ENCODE measurements around the gene MCF2L. TPM values are rescaled to one million over a fixed set of nuclear protein-coding genes. Genes with fewer than 3 reads are reported as not detected.

Gene MCF2L
- total and polyA plus RNA-seq, 10 of the 15 experiments (the other 5 are each of a cell fraction or from before 2014, with no cell fraction given): 0.06 to 1.1 (median 0.21) TPM; not detected in 2

GRCh38 chr13:113072376-113072775 lies 103.4 kb downstream of the MCF2L start:
- ChIA-PET POLR2A (interaction anchor here (0.6 kb wide), 1 partner anchor 185 kb away, joined by 4 read pairs; no protein-coding TSS in a partner anchor), CTCF (no interaction called here), RAD21 (ENCODE audit: unreplicated experiment) (no interaction called here), SMC1A (ENCODE audit: uncharacterized antibody, unreplicated experiment) (no interaction called here)
- FAIRE-seq (no peak), ATAC-seq (no peak), DNase-seq (ENCODE audit: low read depth, low spot score) (no peak)
- BruUV-seq (replicated peaks): no TSS peak
- H3K9ac ChIP-seq (ENCODE audit: control insufficient read depth, insufficient read depth, low read length): no peak overlapping the region
- no peak for TF ChIP-seq FOXM1 (IDR thresholded peaks at IDR 0.05; ENCODE audit: low read depth, low read length)
- H3K36me3 ChIP-seq (ENCODE audit: control insufficient read depth in 2 of 2, insufficient read depth in 2 of 2, low read length in 1 of 2): no peaks in the 10 kb centered on the region
- H3K4me3 ChIP-seq: no peak overlapping the region
- H3K27me3 ChIP-seq (replicated peaks in 1 of 2; ENCODE audit: control insufficient read depth in 2 of 2, insufficient read depth in 2 of 2, low read length in 1 of 2): no peaks in the 10 kb centered on the region
- H3K79me2 ChIP-seq (ENCODE audit: control insufficient read depth, insufficient read depth, low read length): no peaks in the 10 kb centered on the region
- H3K4me1 ChIP-seq (ENCODE audit: control insufficient read depth, insufficient read depth, low read length): no peaks in the 10 kb centered on the region
- 47% methylated on average over 3 of the region's 3 CpGs for WGBS (ENCODE audit: insufficient coverage, insufficient replicate concordance, low lambda C conversion rate, missing lambda C conversion rate)
- H4K20me1 ChIP-seq (ENCODE audit: control insufficient read depth, insufficient read depth): no peaks in the 10 kb centered on the region
- H3K9me3 ChIP-seq (replicated peaks; ENCODE audit: control insufficient read depth, insufficient read depth, low read length): no peaks in the 10 kb centered on the region
- H3K4me2 ChIP-seq (ENCODE audit: control insufficient read depth, insufficient read depth): no peak overlapping the region
- in situ Hi-C loops (cut with MboI) (no loop called here), intact Hi-C loops (cut with micrococcal nuclease; ENCODE audit: unreplicated experiment) (no loop called here)
- no peak overlapping the region for H3K27ac ChIP-seq (ENCODE audit: control insufficient read depth, insufficient read depth)
- no peak overlapping the region for H2AFZ ChIP-seq (ENCODE audit: control insufficient read depth, low read depth, low read length)

- no peaks in the 10 kb centered on the region for H3K36me3 ChIP-seq (ENCODE audit: control insufficient read depth in 2 of 2, insufficient read depth in 2 of 2, low read length in 1 of 2)
- TF ChIP-seq, protein P1, sequence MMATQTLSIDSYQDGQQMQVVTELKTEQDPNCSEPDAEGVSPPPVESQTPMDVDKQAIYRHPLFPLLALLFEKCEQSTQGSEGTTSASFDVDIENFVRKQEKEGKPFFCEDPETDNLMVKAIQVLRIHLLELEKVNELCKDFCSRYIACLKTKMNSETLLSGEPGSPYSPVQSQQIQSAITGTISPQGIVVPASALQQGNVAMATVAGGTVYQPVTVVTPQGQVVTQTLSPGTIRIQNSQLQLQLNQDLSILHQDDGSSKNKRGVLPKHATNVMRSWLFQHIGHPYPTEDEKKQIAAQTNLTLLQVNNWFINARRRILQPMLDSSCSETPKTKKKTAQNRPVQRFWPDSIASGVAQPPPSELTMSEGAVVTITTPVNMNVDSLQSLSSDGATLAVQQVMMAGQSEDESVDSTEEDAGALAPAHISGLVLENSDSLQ (IDR thresholded peaks at IDR 0.05): no peak
- TF ChIP-seq SMAD1 (IDR thresholded peaks at IDR 0.05; ENCODE audit: low read depth, partially characterized antibody): no peak
- no peak for TF ChIP-seq SUPT20H (IDR thresholded peaks at IDR 0.05; ENCODE audit: borderline replicate concordance, control insufficient read depth, low read depth, low read length)
- TF ChIP-seq SIX5 (IDR thresholded peaks at IDR 0.05; ENCODE audit: low read depth, low read length, severe bottlenecking): no peak
- TF ChIP-seq, protein P2, sequence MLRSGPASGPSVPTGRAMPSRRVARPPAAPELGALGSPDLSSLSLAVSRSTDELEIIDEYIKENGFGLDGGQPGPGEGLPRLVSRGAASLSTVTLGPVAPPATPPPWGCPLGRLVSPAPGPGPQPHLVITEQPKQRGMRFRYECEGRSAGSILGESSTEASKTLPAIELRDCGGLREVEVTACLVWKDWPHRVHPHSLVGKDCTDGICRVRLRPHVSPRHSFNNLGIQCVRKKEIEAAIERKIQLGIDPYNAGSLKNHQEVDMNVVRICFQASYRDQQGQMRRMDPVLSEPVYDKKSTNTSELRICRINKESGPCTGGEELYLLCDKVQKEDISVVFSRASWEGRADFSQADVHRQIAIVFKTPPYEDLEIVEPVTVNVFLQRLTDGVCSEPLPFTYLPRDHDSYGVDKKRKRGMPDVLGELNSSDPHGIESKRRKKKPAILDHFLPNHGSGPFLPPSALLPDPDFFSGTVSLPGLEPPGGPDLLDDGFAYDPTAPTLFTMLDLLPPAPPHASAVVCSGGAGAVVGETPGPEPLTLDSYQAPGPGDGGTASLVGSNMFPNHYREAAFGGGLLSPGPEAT (IDR thresholded peaks at IDR 0.05; ENCODE audit: low read depth): no peak
- TF ChIP-seq ZNF384 (IDR thresholded peaks at IDR 0.05; ENCODE audit: borderline replicate concordance, low read depth, low read length): no peak
- no peak for TF ChIP-seq CBX5 (IDR thresholded peaks at IDR 0.05; ENCODE audit: low read depth)
- TF ChIP-seq PAX5 (IDR thresholded peaks at IDR 0.05; ENCODE audit: borderline replicate concordance, low read depth, low read length): no peak
- no peak for TF ChIP-seq BCLAF1 (IDR thresholded peaks at IDR 0.05)
- no peak for TF ChIP-seq JUNB (IDR thresholded peaks at IDR 0.05)
- no peak for TF ChIP-seq ZZZ3 (IDR thresholded peaks at IDR 0.05; ENCODE audit: control insufficient read depth, insufficient read length, low read depth)
- TF ChIP-seq CBX3 (IDR thresholded peaks at IDR 0.05; ENCODE audit: borderline replicate concordance, low read depth): no peak
These were observed 104.9 kb downstream of the MCF2L start for GRCh38 chr13:113073942-113074341.

More at GRCh38 chr13:113073942-113074341, 104.9 kb downstream of the MCF2L start:
- Histone ChIP-seq H3K9me3 (replicated peaks; ENCODE audit: control insufficient read depth, insufficient read depth, low read length) (no peaks in the 10 kb centered on the region), H3K9ac (ENCODE audit: control insufficient read depth, insufficient read depth, low read length) (no peak overlapping the region), H3K79me2 (ENCODE audit: control insufficient read depth, insufficient read depth, low read length) (no peaks in the 10 kb centered on the region), H3K27me3 (replicated peaks in 1 of 2; ENCODE audit: control insufficient read depth in 2 of 2, insufficient read depth in 2 of 2, low read length in 1 of 2) (no peaks in the 10 kb centered on the region), H3K4me2 (ENCODE audit: control insufficient read depth, insufficient read depth) (no peak overlapping the region), H3K4me3 (no peak overlapping the region), H4K20me1 (ENCODE audit: control insufficient read depth, insufficient read depth) (no peaks in the 10 kb centered on the region), H3K4me1 (ENCODE audit: control insufficient read depth, insufficient read depth, low read length) (no peaks in the 10 kb centered on the region), H3K27ac (ENCODE audit: control insufficient read depth, insufficient read depth) (no peak overlapping the region), H2AFZ (ENCODE audit: control insufficient read depth, low read depth, low read length) (no peak overlapping the region)
- ATAC-seq: no peak
- WGBS (ENCODE audit: insufficient coverage, insufficient replicate concordance, low lambda C conversion rate, missing lambda C conversion rate): 64% methylated on average over 11 of the region's 11 CpGs
- no TSS peak for BruUV-seq (replicated peaks)
- RAD21 ChIA-PET (ENCODE audit: unreplicated experiment): no interaction called here
- DNase-seq (ENCODE audit: low read depth, low spot score): no peak
- POLR2A ChIA-PET: no interaction called here
- CTCF ChIA-PET: no interaction called here
- SMC1A ChIA-PET (ENCODE audit: uncharacterized antibody, unreplicated experiment): no interaction called here
- no peak for FAIRE-seq
- intact Hi-C loops (cut with micrococcal nuclease; ENCODE audit: unreplicated experiment) (no loop called here), in situ Hi-C loops (cut with MboI) (no loop called here)
